GM10248 (cell line): ENCODE measurements around the gene KCNMB4.

Experiments
- CTCF ChIA-PET: fragments of 300-600 bp; sonication (Branson Sonifier 250); formaldehyde crosslinking; extraction: SDS; loops from one replicate; lab custom pipeline; 2021; ENCODE audit warnings: antibody characterized with exemption; lab: Yijun Ruan, JAX
- POLR2A ChIA-PET: fragments of 350-650 bp; sonication (Branson Sonifier 250); formaldehyde crosslinking; extraction: SDS; loops from one replicate; lab custom pipeline; 2020; ENCODE audit warnings: antibody characterized with exemption; lab: Yijun Ruan, JAX
- DNase-seq: peaks from one replicate; pipeline ENCODE4 v3.0.0; 2012; ENCODE audit errors: extremely low spot score
- TF ChIP-seq, protein P1 (sequence below): IDR thresholded peaks from 2 replicates; pipeline ENCODE4 v1.5.1; 2012; ENCODE audit warnings: mild to moderate bottlenecking, low read depth; ENCODE audit errors: extremely low read depth, missing control alignments, control extremely low read depth

Gene KCNMB4

DNA sequence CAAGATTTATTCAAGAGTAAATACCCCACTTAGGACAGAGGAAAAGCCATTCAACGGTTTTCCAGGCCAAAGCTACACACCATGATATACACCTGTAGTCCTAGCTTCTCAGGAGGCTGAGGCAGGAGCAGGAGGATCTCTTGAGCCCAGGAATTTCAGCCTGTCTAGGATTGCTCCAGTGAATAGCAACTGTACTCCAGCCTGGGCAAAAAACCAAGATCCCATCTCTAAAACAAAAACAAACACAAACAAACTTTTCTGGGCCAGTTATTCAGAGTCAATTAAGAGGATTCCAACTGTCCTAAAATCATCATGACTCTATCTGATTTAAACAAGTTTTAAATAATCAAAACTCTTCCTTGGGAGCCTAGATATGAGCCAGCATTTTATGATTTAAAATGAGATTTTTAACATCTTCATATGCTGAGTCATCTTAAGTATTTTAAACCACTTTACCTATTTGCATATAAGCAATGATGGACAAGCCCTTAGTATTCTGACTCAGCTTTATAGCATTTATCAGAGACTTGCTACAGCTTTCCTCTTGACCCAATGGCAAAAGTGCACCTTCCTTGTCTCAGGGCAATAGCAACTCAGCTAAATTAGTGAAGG, 77.1 kb downstream of the KCNMB4 start:
- CTCF ChIA-PET: interaction anchor here (1.0 kb wide), 1 partner anchor 16 kb away, joined by 3 read pairs; no protein-coding TSS in a partner anchor
- no peak for DNase-seq
- POLR2A ChIA-PET: no interaction called here

DNA sequence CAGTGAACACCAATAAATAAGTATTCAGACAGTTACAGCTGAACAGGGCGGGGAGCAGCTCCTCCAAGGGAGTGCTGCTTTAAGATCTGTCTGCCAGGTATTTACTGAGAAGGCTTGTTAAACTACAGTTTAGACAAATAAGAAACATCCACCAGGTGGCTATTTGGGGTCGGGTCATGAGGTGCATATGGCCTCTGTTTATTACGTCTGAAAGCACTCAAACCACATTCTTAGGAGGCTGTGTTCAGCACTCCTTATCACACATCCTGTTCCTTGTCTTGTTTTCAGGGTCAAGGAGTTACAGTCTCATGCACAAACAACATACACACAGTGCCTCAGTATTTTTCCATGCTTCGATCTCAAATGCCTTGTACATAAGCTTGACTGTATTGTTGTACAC, 78.8 kb downstream of the KCNMB4 start:
- ChIA-PET CTCF (interaction anchor here (0.9 kb wide), 1 partner anchor 14 kb away, joined by 3 read pairs; no protein-coding TSS in a partner anchor), POLR2A (no interaction called here)
- no peak for DNase-seq
- TF ChIP-seq, protein P1, sequence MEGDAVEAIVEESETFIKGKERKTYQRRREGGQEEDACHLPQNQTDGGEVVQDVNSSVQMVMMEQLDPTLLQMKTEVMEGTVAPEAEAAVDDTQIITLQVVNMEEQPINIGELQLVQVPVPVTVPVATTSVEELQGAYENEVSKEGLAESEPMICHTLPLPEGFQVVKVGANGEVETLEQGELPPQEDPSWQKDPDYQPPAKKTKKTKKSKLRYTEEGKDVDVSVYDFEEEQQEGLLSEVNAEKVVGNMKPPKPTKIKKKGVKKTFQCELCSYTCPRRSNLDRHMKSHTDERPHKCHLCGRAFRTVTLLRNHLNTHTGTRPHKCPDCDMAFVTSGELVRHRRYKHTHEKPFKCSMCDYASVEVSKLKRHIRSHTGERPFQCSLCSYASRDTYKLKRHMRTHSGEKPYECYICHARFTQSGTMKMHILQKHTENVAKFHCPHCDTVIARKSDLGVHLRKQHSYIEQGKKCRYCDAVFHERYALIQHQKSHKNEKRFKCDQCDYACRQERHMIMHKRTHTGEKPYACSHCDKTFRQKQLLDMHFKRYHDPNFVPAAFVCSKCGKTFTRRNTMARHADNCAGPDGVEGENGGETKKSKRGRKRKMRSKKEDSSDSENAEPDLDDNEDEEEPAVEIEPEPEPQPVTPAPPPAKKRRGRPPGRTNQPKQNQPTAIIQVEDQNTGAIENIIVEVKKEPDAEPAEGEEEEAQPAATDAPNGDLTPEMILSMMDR: no peak

More for the DNA sequence above, 77.1 kb downstream of the KCNMB4 start:
- TF ChIP-seq, protein P1: no peak

DNA sequence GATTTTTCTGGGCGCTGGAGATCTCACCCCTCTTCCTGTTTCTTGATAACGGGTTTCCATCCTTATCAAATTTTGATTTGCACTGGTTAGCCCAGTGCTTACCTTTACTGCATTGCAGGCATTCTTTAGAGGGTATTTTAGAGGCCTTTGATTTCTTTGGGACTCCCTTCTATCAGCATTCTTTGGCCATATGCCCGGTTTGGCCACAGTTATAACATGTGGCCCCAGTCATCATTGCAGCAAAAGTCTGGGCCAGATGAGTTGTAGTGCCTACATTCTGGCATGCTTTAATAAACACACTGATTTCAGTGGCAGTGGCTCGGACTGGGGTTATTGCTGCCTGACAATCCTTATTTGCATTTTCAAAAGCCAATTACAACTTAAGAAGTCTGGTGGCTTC, 82.3 kb downstream of the KCNMB4 start:
- CTCF ChIA-PET: no interaction called here
- no peak for DNase-seq
- TF ChIP-seq, protein P1: no peak
- POLR2A ChIA-PET: no interaction called here

DNA sequence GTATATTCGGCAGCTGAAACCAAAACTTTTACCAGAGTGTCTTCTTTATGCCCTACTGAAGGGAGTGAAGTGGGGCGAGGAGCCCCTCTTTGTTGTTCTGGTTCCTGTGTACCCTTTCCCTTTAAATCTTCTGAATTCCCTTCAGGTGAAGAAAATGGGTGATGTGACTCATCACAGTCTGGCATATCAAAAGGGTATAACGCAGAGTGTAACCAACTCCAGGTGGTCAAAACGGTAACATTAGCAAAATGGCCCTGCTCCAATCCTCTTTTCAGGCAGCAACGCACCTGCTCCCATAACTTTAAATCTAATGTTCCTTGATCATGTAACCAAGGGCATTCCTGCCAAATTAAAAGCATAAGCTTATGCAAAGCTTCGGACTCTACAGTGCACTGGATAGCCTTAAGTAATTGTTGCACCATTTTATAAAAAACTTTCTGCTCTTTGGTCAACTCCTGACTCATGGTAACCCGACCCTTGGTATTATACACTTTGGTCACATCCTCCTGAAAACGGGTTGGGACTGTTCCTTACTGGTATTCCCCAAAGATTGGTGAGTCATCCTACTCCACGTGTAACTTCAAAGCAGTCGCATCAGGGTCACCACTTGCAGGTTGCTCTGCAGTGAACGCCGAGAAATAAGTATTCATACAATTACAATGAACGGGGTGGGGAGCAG, 83.1 kb downstream of the KCNMB4 start:
- POLR2A ChIA-PET: no interaction called here
- DNase-seq: no peak
- CTCF ChIA-PET: no interaction called here
- TF ChIP-seq, protein P1: no peak

DNA sequence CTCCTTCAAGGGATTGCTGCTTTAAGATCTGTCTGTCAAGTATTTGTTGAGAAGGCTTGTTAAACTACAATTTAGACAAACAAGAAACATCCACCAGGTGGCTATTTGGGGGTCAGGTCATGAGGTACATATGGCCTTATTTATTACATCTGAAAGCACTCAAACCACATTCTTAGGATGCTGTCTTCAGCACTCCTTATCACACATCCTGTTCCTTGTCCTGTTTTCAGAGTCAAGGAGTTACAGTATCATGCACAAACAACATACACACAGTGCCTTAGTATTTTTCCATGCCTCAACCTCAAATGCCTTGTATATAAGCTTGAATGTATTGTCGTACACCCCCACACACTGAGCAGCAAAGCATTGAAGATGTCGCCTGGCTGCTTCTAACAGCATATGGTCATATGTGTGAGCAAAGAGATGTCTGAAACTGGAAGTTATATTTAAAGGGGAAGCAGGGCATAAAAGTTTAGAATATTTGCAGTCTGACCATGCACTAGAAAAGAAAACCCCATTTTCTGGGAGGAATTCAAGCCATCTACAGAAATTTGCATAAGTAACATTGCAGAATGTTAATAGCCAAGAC, 83.8 kb downstream of the KCNMB4 start:
- POLR2A ChIA-PET: no interaction called here
- DNase-seq: no peak
- TF ChIP-seq, protein P1: no peak
- CTCF ChIA-PET: no interaction called here

DNA sequence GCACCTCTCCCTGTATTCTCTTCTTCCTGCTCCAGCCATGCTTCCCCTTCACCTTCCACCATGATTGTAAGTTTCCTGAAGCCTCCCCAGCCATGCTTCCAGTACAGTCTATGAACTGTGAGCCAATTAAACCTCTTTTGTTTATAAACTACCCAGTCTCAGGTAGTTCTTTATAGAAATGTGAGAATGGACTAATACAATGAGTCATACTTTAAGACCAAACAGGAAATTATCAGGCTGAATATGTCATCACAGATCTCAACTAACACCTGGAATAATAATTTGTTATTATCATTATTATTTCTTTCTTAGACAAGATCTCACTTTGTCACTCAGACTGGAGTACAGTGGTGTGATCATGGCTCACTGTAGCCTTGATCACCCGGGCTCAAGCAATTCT, 85.4 kb downstream of the KCNMB4 start:
- POLR2A ChIA-PET: no interaction called here
- DNase-seq: no peak
- CTCF ChIA-PET: no interaction called here
- TF ChIP-seq, protein P1: no peak
